SU-DHL-6 (cell line): ENCODE results near the gene NRL.

Experiments used
- CTCF ChIP-seq: fragments of 200-600 bp; sonication (generic); IDR thresholded peaks from one replicate; pipeline ENCODE4 v1.5.1; 2017; ENCODE audit warnings: antibody characterized with exemption, mild to moderate bottlenecking, low read length, moderate library complexity; ENCODE audit not compliant: insufficient read depth, poor library complexity, severe bottlenecking
- EZH2phosphoT487 ChIP-seq: fragments of 200-600 bp; sonication (generic), shearing (Covaris generic); conservative IDR thresholded peaks from 2 replicates; pipeline ENCODE4 v1.6.1; 2018; ENCODE audit warnings: mild to moderate bottlenecking, antibody characterized with exemption, low read length, moderate library complexity, mixed read lengths

GRCh38 chr14:24137529-24138395, 23.0 kb upstream of the NRL start:
- TF ChIP-seq CTCF (no peak), EZH2phosphoT487 (no peak)
